ENCODE data around the gene PUSL1.
"Not testable (repeated sequence)": the region's sequence is repeated elsewhere in the genome, so short reads cannot be mapped to it uniquely, and the experiment has no call there.

The PUSL1 gene

GRCh38 chr1:1310476-1311053 lies 2.2 kb downstream of the PUSL1 start:
- no peak for DNase-seq (ENCODE audit: low spot score)

DNA sequence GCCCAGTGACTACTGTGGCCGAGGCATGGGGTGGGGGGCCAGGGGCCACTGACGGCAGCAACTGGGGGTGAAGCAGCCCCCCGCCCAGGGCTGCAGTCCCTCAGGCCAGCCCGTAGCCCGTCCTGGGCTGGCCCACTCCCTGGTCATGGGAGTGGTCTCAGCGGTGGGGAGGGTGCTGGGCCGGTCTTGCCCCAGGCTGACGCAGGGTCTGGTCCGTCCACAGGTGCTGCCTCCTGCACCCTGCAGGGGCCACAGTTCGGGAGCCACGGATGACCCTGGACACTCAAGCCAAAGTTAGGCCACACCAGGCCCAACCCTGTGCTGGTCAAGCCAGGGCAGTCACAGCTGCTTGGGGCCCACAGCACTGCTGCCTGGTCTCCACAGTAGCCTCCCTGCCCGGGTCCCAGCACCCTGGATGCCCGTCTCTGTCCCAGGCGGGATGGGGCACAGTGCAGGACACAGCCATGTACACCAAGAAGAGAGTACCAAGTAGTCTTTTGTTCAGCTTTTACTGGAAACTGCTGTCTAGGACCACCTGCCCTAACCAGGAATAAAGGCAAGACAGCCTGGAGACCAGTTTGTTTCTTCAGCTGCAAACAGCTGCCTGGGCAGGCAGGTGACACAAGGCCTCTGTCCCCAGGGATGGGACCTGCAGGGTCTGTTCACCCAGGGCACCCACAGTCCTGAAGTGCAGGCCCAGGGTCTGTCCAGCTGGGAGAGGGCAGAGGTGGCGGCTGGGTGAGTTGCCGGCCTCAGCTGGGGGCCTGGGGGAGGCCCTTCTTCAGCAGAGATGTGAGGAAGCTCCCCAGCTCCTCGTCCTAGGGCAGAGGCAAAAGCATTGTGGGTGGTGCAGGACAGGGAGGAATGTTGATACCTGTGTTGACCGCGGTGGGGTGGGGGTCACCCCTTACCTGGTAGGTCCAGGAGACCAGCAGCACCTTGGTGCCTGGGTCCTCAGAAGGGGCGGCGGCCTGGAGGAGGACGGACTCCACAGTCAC lies 3.0 kb downstream of the PUSL1 start:
- DNase-seq (ENCODE audit: low spot score): no peak

DNA sequence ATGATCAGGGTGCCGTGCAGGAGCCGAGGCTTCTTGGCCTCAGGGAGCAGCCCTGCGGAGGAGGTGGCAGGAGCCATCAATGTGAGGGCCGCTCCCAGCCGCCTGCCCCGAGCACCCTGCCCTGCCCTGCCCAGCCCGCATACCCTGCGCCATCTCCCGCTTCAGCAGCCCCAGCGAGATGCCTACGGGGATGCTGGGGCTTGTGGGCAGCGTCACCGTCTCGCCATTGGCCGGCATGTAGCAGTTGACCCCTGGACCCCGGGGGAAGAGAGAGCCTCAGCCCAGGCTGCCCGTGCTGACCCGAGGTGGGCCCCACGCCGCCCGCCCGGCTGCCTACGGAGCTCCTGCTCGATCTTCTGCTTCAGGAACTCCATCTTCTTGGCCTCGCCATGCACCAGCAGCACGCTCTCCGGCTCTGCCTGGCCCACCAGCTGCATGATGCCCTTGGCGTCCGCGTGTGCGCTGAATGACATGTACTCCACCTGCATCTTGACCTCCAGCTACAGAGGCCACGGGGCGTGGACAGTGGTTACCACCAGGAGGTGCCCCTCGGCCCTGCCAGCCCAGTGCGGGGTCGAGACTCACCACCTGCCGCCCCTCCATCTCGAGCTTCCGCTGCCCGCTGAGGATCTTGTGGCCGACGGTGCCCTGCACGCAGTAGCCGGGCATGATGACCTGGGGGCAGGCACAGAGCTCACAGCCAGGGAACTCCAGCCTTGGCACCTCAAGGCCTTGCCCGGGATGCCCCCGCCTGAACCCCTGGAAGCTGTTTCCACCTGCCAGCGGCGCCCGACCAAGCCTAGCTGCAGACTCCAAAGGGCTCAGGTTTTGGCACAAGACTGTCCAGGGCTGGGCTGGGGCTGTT lies 4.3 kb downstream of the PUSL1 start:
- DNase-seq (ENCODE audit: low spot score): no peak

GRCh38 chr1:1313500-1314236 lies 5.3 kb downstream of the PUSL1 start:
- no peak for DNase-seq (ENCODE audit: low spot score)

DNA sequence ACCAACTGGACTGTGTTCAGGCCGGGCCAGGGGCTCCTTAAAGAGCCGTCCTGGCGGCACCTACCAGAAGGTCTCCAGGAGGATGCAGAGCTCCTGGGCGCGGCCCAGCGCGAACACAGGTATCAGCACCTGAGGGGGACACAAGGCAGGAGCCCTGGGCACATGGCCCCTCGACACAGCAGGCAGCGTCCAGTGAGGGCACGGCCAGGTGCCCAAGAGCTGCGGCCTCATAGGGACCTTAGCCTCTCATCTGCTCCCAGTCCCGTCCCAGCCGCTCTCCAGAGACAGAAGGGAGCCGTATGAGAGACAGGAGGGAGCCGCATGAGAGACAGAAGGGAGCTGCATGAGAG lies 5.8 kb downstream of the PUSL1 start:
- DNase-seq (ENCODE audit: low spot score): no peak

DNA sequence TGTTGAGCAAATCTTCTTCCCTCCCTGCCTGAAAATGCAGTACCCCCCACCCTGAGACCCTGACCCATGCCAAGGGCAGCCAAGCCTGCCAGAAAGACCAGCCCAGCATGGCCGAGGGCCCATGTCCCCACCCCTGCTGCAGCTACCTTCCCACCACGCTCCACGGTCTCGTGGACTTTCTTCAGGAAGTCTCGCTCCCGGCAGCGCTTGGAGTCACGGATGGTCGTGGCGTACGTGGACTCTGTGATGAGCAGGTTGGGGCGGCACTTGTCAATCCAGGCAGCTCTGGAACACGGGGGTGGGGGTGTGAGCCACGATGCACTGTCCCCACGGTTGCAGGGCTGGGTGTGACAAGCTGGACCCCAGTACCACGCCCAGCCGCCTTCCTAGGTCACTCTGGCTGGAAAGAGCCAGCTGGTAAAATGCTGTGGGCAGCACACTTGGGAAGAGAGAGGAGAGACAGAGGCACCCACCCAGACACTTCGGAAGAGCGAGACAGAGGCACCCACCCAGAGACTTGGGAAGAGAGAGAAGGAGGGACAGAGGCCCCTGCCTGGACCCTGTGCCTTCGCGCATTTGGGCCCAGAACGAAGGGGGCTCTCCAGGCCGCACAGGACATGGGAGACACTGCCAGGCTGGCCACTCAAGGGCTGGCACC lies 6.4 kb downstream of the PUSL1 start:
- no peak for DNase-seq (ENCODE audit: low spot score)

GRCh38 chr1:1315435-1315954 lies 7.1 kb downstream of the PUSL1 start:
- DNase-seq (ENCODE audit: low spot score): no peak

GRCh38 chr1:1316199-1316598 lies 7.8 kb downstream of the PUSL1 start:
- not testable (repeated sequence) for DNase-seq (ENCODE audit: low spot score)

GRCh38 chr1:1317420-1317819 lies 9.0 kb downstream of the PUSL1 start:
- no peak for DNase-seq (ENCODE audit: low spot score)

- no peak for DNase-seq (ENCODE audit: low spot score)
Measured at GRCh38 chr1:1318131-1318652, 9.8 kb downstream of the PUSL1 start.

- DNase-seq (ENCODE audit: low spot score): no peak
Measured at GRCh38 chr1:1318777-1319645, 10.6 kb downstream of the PUSL1 start.

DNA sequence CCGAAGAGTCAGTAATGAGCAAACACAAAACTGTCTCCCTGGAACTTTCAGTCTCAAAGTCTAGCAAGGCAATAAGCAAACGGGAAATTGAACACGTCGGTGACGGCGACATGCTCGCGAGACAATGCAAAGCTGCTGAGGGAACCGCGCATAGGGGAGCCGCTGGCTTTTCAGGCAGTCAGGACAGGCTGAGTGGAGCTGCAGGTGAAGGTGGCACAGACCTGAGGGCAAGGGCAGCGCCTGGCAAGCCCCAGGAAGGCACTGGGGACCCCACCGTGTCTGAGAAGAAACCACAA lies 11.2 kb downstream of the PUSL1 start:
- no peak for DNase-seq (ENCODE audit: low spot score)

GRCh38 chr1:1320666-1321448 lies 12.5 kb downstream of the PUSL1 start:
- DNase-seq (ENCODE audit: low spot score): no peak

- DNase-seq (ENCODE audit: low spot score): no peak
Measured at GRCh38 chr1:1321477-1321876, 13.1 kb downstream of the PUSL1 start.

- no peak for DNase-seq (ENCODE audit: low spot score)
Measured at GRCh38 chr1:1322418-1322817, 14.0 kb downstream of the PUSL1 start.

DNA sequence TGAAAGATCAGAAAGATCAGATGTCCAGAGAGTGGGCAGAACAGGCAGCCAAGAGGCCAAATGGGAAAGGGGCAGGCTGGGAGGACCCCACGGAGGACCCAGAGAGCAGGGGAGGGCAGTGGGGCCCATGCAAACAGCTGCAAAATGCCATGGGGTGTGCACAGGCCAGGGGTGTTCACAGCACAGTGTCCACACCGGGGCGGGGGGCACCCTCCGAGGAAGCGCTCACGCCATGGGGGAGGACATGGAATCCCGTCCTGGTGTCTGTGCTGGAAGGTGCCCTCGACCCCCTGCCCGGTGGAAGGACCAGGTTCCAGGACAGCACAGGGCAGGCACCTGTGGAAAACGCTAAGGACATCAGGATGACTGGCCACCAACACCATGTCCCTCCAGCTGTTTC lies 14.6 kb downstream of the PUSL1 start:
- no peak for DNase-seq (ENCODE audit: low spot score)

DNA sequence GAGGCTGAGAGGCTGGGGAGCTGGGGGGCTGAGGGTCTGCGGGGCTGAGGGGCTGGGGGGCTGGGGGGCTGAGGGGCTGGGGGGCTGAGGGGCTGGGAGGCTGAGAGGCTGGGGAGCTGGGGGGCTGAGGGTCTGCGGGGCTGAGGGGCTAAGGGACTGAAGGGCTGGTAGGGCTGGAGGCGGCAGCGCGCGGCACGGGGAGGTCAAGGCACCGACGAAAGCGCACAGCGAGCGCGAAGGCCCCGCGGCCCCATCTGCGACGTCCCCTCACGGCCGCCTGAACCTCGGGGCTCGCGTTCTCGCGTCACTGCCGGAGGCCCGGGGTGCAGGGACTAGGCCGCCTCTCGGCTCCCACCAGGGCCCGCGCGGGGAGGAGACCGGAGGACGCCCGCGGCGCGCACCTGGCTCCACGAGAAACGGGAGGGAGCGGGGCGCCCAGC lies 15.7 kb downstream of the PUSL1 start:
- no peak for DNase-seq (ENCODE audit: low spot score)

GRCh38 chr1:1324524-1325287 lies 16.3 kb downstream of the PUSL1 start, which contains the start of the genes CPTP and INTS11:
Gene CPTP (plus strand): TSS chr1:1324802. CDS start chr1:1326911, 2,109 bp downstream.
Gene INTS11 (minus strand): TSS chr1:1324660. CDS start chr1:1324608, 52 bp downstream.
- DNase-seq (ENCODE audit: low spot score): peak; percentile 84

All from globus pallidus (tissue), 1 donor.